NCI-H2081 treated with DMSO at 0.1 percent for 48 hours (cell line): ENCODE measurements around the gene RALGPS2.

Experiments used
- DNase-seq: peaks from one replicate; lab custom pipeline; 2025; lab: John Stamatoyannopoulos, UW

RALGPS2 gene

DNA sequence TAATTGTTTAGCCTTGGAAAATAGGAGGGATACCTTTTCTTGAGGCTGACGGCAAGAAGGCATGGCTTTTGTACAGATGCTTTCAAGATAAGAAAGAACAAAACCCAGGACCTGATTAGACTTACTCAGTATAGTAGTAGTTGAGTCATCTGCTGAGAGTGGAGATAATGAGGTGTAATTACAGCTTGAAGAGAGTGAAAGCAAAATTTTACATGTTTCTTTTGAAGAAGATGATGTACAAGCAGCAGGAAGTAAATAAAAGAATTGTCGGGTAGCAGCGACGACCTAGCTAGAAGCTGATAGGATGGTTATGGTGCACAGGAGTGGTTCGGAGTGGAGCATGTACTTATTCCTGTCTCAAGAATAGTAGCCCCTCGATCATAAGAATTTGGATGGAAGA, 139.3 kb downstream of the RALGPS2 start:
- no peak for DNase-seq

DNA sequence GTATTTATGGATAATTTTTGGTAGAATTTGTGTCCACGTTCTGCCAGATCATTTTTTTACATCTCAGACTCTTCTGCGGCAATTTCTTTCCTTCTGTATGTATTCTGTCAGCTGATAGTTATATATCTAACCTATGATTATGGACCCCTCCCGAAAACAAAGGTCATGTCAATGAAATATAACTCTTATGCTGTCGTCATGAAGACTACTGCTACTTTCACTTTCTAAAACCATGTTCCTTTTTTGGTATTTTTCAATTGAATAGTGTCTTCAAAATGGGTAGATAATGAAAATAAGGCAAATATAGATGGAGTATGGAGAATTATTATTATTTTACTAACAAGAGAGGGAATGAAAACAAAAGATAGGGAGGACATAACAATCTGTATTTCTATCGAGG, 142.6 kb downstream of the RALGPS2 start:
- no peak for DNase-seq

DNA sequence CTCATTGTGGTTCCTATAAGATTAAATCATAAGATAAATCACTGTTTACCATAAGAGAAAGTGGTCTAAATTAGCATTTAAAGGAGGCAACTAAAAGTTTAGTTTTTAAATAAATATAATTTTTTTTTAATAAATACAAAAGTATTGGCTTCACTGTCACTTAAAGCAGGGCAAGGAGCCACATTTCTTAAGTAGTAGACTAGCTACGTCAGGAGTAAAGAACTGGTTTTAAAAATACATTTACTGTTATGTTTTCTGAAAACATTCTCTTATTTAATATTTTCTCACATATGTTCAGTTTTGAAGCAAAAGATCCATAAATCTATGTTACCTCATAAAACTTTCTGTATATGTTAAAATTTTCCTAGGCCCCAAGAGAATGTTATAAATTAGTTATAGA, 143.7 kb downstream of the RALGPS2 start:
- DNase-seq: no peak

DNA sequence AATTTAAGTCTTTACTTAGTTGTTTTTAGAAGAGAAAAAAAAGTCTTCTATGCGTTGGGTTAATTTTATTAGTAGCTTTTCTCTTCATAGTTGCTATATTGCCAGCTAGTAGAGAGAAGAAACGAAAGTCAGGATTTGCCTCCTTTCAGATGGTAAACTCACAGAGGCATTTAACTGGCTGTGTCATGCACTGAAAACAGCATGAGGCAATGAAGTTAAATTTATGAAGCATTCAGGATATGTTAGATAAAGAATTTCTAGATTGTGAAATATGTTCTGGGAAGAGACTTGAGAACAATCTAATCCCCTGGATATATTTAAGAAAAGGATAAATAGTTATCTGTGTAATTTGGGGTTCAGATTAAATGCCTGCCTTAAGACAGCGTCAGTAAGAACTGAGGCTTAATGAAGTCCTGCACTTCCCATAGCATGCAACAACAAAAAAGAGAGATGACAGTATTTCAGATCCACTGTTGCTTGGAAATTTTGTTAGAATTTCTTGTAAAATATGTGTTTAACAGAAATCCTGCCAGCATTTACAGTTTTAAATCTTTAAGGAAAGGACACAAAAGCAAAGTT, 144.2 kb downstream of the RALGPS2 start:
- no peak for DNase-seq

DNA sequence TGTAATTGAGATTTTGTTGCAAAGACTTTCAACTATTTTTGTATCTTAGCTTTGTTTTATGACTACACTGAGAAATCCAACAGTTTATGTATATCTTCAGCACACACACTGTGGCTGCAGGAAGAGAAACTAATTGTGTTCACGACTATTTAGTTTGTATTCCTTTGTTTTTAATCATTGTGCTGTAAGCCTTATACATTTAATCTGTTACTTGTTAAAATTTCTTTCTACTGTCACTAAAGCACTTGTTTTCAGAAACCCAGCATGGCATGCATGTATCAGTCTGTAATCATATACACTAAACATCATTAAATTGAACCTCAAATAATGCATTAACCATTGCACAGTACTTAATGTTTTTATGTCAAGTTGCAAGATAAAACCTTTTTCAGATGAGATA, 145.2 kb downstream of the RALGPS2 start:
- no peak for DNase-seq

DNA sequence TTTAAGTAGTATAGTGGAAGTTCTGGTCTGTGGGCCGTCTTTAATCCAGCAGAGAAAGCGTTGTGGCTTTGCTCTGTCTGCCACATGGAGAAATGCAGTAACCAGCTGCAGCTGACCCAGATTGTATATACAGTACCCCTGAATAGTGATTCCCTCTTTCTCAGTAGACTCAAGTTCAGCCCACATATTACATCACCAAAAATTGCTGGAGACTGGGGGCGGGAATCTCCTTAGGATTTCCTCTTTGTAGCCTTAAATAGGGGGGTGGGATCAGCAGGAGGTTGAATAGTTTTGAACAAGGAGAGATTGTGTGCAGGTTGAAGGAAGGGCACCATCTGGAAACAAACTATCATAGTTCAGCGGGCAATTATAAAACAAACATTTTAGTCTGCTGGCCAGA, 145.9 kb downstream of the RALGPS2 start, which contains the start of gene ANGPTL1:
ANGPTL1 (minus strand) TSS at position 134 of the 400 bp plus-strand sequence. CDS start 5,301 bp downstream, outside the sequence.
- no peak for DNase-seq

GRCh38 chr1:178871551-178872320, 146.7 kb downstream of the RALGPS2 start:
- no peak for DNase-seq

DNA sequence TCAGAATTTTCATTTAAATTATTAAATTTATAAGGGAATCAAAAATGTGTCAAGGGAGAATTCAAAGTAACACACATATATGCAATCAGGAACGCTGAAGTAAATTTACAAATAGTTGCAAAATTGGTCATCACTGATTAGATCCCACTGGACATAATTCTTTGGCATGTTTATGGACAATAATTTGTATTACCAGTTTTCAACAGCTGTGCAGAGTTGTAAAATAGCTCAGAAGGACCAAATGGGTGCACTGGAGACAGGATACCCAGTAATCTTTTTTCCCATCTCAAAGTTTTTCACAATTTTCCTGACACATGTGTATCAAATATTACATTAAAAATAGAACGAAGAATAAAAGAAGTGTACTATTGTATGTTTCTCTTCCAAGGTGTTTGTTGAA, 149.9 kb downstream of the RALGPS2 start:
- no peak for DNase-seq

DNA sequence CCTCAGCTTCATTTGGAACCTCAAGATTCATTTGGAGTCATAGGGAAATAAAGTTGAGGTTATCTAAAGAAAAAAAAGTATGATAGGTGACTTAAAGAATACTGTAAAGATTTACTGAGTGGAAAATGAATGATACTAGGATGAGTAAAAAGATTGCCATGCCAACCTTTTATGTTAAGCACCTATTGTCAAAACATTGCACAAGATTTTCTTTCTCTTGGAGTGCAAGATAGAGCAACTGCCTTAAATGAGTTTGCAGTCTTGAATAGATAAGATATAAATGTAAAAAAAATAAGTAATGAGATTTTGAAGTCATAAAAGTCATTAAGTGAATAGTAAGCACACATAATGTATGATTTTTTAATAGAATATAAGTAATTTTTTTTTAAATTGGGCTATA, 150.9 kb downstream of the RALGPS2 start:
- DNase-seq: no peak

GRCh38 chr1:178877896-178878295, 152.9 kb downstream of the RALGPS2 start:
- no peak for DNase-seq

DNA sequence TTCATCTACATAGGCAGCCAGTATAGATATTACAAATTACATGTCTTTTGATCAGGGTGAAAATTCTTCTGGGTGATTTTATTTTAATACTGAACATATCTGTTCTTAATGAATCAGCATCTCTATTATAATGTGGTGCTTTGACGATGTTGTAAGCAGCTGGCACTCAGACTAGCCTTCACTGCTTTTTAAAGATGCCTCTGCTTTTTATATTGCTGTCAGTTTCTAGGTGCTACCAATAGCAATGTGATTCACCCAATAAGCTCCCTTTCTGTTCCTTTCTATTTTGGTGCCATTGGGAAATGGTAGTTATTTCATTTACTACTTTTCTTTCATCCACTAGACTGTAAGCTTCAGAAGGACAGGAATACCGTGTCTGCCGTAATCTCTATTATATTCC, 156.9 kb downstream of the RALGPS2 start:
- DNase-seq: no peak

DNA sequence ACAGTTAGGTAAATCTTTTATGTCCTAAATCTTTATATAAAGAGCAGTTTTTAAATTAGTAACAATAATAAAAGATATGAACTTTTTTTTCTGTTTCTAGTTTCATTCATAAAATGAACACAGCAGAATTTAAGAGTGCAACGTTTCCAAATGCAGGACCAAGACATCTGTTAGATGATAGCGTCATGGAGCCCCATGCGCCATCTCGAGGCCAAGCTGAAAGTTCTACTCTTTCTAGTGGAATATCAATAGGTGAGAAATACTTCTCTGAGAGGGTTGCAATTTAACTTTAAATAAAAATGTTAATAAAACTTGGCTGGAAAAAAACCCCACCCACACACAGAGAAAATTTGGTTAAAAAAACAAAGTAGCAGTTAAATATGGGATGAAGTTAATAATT, 160.8 kb downstream of the RALGPS2 start:
- no peak for DNase-seq

DNA sequence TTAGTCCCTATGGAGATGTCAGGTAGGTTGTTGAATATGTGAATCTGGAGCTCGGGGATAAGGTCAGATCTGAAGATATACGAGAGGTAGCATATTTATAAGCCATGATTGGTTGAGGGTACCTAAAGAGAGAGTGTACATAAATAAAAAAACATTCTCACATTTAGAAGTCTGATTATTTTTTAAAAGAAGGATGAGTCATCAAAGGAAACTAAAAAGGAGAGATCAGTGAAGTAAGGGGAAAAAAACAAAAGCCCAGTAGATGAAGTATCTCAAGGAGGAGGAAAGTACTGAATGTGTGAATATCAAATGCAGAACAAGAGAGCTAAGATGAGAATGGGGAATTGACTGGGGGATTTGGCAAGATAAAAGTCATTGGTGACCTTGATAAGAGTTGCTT, 161.5 kb downstream of the RALGPS2 start:
- DNase-seq: no peak

DNA sequence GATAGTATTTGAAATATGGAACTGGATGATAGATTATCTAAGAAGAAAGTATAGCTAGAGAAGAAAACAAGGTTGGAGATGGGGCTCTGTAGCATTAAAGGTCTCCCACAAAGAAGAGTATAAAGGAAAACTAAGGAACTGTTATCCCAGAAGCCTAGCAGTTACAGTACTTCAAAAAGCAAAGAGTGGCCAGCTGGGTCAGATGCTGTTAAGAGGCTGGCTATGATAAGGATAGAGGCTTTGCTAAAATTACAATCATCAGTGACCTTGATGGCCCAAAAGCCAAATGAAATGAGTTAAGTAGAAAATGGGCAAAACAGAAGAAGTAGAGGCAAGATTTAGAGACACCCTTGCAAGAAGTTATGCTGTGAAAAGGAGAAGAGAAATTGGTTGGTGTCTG, 170.9 kb downstream of the RALGPS2 start:
- DNase-seq: no peak

DNA sequence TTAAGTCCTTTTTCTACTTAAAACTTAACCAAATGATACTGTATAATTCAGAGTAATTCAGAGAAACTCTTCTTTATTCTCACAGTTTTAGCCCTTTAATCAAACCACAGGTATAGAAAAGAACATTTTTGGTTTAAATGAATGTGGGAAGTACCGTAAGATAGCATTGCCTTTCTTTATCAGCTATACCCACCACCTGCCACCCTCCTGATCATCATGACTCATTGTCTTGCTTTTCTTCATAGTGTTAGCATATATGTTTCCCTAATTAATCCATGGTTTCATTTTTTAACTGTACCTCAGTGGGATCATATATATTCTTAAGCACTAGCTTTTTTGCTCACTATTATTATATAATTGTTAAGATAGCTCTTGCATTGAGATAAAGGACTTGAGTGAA, 173.4 kb downstream of the RALGPS2 start:
- no peak for DNase-seq

DNA sequence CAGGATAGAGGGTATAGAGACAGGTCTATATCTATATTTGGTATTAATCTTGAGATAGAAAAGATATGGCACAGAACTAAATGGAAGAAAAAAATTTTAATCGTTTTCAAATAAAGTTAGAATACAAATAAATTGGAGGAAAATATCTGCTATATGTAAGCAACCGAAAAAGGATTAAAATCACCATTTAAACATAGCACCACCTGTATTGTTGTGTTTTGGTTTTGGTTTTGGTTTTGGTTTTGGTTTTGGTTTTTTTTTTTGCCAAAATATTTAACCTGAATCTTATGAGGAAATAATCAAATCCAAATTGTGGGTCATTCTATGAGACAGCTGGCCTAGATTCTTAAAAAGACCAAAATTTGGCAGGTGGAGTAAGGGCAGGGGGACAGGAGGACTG, 174.4 kb downstream of the RALGPS2 start:
- no peak for DNase-seq

DNA sequence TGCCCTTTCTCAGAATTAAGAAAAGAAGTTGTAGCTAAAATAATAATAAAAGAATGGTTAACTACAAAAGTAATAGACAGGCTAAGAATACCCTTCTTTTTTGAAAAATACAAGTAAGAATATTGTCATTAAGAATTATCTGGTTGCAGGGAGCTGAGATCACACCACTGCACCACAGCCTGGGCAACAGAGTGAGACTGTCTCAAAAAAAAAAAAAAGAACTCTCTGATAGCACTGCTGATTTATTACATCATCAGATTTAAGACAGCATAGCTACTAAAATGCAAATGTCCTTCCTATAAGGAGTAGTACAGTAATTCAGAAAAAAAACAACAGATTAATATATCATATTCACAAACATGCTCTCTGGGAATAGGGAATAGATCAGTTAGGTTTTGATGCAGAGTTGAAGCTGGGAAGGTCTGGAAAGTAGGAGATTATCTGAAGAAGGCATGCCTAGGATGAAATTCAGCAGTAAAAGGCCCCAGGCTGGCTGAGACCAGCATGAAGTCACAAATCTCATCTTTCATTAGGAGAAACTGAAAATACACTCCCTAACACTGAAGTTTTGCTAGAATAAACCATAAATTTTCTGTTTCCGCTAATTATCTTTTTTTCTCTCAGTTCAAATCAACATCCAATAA, 176.6 kb downstream of the RALGPS2 start:
- DNase-seq: no peak

DNA sequence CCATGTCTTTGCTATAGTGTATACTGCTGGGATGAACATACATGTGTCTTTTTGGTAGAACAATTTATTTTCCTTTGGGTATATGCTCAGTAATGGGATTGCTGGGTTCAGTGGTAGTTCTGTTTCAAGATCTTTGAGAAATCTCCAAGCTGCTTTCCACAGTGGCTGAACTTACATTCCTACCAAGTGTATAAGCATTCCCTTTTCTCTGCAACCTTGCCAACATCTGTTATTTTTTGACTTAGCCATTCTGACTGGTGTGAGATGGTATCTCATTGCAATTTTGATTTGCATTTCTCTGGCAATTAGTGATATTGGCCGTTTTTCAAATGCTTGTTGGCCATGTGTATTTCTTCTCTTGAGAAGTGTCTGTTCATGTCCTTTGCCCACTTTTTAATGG, 183.3 kb downstream of the RALGPS2 start:
- no peak for DNase-seq

- DNase-seq: no peak
Measured at GRCh38 chr1:178910023-178910422, 185.0 kb downstream of the RALGPS2 start.

DNA sequence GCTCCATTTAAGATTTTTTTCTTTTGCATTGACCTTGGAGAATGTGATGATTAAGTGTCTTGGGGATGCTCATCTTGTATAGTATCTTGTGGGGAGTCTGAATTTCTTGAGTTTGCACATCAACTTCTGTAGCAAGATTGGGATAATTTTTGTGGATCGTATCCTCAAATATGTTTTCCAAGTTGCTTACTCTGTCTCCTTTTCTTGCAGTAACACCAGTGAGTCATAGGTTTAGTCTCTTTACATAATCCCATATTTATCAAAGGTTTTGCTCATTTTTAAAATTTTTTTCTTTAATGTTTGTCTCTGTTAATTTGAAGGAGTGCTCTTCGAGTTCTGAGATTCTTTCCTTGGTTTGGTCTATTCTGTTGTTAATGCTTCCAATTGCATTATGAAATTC, 187.6 kb downstream of the RALGPS2 start:
- DNase-seq: no peak

- DNase-seq: no peak
Measured at GRCh38 chr1:178916448-178917174, 191.6 kb downstream of the RALGPS2 start.

DNA sequence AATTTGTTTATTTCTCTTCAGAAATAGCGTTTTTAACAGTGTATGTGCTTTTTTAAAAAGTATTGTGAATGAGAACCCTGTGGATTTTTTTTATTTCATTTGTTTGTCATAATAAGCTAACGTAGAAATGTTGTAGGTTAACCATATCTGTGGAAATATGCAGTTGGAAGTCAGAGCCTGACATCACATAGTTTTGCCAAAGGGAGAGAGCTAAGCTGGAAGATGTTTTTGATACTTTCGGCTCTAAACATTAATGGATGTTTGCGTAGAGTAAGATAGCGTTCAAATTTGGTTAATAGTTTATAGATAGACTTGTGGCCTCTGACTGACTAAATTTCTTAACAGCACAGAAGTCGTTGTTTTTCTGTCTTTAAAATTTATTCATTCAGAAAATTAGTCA, 193.3 kb downstream of the RALGPS2 start:
- no peak for DNase-seq

DNA sequence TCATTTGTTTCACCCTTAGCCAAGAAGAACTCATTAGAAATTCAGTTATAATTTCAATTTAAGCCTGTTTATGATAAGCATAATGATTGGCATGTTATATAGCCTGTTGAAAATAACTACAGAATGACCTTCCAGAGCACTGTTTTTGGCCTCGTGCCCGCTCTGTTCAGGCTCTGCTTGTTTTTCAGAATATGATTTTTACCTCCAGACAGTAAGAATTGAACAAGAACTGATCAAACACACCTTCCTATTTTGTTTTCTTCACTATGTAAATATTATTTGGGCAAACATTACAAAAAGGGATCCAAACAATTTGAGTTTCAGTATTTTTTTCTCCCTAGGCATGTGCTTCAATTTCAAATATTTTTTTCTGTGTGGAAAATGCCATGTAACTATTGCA, 193.9 kb downstream of the RALGPS2 start:
- no peak for DNase-seq
